T-helper 22 cell (primary cell): Measurements from ENCODE around the gene CCDC3.
"Not testable (repeated sequence)": the region's sequence is repeated elsewhere in the genome, so short reads cannot be mapped to it uniquely, and the experiment has no call there.

ENCODE experiments used
- DNase-seq: peaks from one replicate; pipeline ENCODE4 v3.0.0-alpha.2; 2020; ENCODE audit warnings: low read depth

The CCDC3 gene

DNA sequence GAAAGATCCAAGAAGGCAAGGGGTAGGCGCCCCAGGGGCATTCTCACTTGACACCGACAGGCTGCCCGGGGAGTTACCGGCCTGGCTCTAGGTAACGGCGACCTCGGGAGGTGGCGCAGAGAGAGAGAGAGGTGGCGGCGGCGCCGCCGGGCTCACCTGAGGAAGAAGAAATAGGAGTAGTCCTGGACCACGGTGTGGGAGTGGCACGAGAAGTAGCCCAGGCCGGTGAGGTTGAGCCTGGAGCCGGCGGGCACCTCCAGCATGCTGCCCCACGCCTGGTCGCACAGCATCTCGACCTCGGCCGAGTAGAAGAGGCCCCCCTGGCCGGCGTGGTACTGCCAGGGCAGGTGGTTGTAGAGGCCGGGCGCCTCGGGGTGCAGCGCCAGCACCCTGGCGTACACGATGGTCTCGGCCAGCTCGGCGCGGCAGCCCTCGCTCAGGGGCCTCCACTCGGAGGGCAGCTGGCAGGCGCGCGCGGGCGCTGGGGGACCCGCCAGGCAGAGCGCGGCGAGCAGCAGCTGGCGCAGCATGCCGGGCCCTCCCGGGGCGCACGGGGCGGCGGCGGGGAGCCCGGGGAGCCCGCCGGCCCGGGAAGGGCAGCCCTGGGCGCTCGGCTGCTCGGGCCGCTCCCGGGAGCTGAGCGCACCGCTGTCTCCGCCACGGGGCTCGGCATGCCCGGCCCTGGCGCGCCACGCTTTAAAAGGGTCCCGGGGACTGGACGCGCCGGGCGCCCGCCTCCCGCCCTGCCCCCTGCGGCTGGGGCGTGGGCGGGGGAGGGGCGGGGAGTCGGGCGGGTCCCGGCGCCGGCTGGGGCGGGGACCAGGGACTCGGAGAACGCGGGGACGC lies at the start of gene CCDC3:
CCDC3 (minus strand) TSS at position 673 of the 846 bp plus-strand sequence; CDS start at position 530, 143 bp downstream.
- no peak for DNase-seq

DNA sequence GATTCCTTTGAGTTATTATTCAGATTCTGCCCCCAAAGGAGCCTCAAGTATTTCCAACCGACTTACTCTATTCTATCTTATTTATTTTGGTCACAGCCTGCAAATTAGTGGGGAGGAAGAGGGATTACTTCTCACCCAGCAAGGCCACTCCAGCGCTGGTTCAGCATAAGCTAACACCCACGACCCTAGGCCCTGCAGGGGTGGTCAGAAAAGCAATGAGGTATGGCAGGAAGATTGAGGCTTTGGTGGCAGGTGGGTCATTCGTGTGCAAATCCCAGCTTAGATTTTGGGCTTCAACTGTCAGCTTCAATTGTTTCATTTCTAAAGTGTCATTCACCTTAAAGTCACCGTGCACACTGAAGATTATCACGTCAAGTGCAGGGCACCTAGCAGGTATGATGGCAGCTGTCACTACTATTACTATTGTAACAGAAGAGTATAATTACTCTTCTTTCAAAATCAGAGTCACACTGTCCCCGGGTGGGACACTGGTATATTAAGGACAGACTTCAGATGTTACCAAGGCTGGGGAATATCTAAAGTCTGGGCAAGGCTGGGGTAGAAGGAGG lies 49.7 kb upstream of the CCDC3 start:
- no peak for DNase-seq

DNA sequence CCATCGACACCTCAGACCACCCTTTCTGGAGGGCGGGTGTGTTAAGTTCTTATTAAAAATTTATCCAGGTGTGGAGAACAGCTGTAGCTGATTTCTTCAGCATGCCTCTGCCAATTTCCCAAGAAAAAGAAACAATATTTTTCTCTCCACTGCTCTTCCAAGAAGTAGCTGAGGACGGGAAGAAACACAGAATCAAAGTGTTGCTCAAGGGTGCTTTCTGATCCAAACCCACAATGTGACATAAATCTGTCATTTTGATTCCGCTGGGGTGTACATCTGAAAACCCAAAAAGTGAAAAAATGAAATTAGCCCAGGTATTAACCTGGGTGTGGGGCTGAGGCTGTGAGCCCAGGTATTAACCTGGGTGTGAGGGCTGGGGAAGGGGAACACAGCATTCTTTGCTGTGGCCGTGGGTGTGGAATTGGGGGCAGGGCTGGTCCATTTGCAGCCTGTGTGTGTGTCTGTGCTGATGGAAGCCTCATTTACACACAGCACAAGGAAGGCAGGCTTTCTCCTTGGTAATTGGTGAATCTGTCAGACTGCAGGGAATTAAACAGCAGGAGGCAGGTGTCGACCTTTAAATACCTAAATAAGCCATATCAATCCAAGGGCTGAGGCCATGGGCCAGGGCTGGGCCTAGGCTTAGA lies 48.4 kb upstream of the CCDC3 start:
- no peak for DNase-seq

DNA sequence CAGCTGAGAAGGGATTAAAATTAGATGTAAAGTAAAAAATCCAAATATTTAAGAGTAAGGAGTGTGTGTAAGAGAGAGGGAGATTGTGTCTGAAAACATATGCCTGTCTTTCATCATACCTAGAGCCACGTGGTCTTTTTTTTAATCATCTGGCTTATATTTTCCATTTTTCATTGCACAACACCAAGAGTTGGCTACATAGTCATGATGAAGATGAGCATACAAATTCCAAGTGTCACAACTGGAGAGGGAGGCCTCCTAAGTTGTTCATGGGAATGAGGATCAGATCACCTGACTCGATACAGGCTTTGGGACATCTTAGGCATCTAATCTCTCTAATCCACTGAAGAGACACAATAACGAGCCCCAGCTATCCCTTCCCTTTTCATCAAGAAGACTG lies 47.2 kb upstream of the CCDC3 start:
- DNase-seq, result no peak

DNA sequence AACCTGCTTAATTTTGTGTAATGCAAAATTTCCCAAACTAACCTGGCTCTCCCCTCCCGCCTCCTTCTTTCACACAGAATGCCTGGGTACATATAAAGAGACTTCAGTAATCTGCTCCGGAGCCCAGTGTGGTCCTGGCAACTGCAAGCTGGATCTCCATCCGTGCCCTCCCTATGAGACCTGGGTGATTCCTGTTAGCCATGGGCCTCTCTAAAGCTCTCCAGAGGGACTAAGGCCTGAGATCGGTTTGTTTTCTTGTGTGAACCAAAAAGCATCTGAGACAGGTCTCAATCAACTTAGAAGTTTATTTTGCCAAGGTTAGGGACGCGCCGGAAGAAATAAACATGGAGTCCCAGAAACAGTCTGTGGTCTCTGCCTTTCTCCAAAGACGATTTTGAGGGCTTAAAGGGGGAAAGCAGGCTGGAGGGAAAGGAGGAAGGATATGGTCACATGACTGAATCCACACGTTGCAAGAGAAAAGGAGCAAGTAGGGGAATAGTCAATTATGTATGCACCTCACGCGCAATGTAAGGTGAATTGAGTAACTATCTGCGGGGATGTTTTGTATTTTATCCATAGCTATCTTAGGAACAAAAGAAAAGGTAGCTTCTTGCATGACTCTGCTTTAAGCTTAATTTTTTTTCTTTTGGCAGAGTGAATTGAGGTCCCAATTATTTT lies 46.2 kb upstream of the CCDC3 start:
- DNase-seq, result no peak

DNA sequence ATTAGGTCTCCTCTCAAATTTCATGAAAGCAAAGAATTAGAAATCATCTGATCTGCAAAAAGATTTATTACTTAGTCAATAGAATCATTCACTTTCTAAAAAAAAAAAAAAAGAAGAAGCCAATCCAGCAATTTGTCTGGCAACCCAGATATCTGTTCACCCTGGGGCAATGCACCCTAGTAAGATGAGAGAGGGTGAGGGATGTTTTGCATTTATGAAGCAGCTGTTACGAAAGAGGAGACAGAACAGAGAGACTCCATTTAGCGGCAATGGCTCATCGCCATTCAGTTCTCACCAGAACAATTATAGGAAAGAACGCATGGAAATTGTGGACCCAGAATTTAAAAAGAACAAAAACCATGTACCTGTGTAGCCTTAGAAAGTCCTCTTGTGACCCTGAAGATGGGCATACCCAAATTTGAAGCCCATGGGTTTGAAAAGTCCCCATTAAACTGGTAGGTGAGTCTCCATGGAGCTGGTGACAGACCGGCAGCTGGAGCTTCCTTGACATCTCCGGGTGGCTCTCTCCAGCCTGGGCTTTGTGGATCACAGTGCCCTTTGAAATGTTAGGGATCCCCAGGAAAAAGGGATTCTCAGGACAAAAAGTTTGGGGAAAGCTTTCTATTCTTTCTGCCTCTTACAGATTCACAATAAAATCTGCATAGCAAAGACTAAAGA lies 45.5 kb upstream of the CCDC3 start:
- no peak for DNase-seq

DNA sequence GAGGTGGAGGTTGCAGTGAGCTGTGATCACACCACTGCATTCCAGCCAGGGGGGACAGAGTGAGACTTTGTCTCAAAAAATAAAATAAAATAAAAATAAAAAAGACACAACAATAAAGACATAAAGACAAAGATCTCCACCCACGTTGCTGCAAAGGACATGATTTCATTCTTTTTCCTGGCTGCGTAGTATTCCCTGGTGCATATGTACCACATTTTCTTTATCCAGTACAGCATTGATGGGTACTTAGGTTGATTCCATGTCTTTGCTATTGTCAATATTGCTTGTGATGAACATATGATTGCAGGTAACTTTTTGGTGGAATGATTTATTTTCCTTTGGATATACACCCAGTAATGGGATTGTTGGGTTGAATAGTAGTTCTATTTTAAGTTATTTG lies 42.0 kb upstream of the CCDC3 start:
- no peak for DNase-seq

DNA sequence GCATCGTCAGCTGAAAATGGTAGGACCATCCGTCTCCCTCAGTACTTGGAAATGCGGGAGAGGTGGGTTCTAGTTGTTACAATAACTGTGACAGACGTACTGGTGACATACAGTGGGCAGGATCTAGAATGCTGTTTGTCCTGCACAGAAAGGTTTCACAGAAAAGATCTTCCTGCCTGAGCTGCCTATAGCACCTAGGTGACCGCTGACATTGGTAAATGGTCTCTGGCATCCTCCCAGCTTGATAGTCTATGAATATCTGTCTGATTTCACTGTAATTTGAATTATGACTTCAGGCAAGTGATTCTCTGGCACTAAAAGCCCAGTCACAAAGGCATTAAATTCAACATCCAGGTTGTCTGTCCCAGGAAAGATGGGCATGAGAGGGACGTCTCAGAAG lies 38.2 kb upstream of the CCDC3 start:
- no peak for DNase-seq

DNA sequence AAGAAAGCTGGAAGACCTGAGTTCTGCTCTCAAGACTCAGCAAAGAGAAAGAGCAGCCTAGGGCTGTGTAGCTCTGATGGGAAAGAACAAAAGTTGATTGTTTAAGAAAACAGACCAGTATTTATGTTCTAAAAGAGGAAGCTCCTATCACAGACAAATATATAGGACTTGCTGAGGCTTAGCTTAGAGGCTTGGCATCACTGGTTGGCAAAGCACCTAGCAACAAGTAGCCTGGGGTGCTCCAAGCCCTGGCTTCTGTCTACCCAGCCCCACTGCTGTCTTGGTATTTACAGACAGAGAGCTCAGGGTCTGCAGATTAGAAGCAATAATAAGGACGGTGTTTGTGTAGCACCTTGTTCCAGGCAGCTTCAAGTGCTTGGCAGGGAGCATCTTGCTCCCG lies 36.9 kb upstream of the CCDC3 start:
- DNase-seq, result no peak

DNA sequence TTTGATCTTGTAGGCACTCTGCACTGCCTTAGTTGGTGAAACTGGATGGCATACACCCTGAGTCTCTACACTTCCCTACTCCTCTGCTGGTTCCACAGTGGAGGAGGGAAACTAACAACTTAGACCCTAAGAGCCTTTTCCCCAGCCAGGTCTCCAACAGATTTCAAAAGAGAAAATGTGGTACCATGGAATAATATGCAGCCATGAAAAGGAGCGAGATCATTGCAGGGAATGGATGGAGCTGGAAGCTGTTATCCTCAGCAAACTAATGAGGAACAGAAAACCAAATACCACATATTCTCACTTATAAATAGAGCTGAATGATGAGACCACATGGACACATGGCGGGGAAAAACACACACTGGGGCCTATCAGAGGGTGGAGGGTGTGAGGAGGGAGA lies 36.3 kb upstream of the CCDC3 start:
- DNase-seq, result no peak

DNA sequence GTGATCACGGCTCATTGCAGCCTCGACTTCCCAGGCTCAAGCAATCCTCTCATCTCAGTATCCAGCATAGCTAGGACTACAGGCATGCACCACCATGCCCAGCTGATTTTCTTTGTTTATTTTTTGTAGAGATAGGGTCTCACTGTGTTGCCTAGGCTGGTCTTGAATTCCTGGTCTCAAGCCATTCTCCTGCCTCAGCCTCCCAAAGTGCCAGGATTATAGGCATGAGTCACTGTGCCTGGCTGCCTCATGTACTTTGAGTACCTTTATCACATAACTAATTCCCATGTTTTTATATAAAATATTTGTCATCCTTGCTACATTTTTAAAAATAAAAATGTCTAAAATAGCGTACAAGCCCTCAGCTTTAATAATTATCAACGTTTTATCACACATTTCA lies 35.3 kb upstream of the CCDC3 start:
- DNase-seq, result no peak

DNA sequence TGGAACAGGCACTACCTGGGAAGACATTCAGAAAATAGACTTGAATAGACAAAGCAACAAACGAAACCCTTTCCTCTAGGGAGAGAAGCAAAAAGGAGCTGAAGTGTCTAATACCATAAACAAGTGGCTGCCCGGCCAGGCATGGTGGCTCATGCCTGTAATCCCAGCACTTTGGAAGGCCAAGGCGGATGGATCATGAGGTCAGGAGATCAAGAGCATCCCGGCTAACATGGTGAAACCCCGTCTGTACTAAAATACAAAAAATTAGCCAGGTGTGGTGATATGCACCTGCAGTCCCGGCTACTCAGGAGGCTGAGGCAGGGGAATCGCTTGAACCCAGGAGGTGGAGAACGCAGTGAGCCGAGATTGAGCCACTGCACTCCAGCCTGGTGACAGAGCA lies 34.2 kb upstream of the CCDC3 start:
- DNase-seq, result not testable (repeated sequence)

DNA sequence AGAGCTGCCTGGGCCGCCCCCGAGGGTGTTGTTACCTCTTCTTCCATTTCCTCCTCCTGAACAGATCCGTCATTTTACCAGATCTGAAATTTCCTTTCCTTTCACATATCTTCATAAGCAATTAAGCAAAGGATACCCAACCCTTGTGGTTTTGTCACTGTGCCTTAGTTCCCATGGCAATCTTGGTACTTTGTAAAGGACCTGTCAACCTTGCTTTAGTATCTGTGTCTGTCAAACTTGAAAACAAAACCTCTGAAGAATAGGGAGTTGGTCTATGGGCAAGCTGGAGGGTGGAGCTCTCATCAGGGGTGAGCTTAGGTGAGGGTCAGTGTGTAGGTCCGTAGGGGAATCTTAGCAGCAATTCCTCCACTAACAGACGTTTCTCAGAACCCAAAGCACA lies 25.4 kb upstream of the CCDC3 start:
- no peak for DNase-seq

DNA sequence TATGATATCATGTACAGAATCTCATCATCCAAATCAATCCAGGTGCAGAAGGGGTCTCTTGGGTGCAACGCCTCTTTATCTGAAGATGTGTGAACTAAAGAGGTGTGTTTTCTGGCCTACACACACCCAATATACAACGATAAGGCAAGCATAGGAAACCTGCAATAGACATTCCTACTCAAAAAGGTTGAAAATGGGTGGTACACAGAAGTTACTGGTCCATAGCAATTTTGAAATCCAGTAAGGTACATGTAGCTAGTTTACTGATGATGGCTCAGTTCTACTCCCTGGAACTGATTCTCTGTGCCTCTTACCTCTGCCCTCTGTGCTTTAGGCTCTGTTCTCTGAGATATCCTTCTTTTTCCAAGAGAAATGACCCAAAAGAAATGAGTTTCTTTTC lies 22.2 kb upstream of the CCDC3 start:
- DNase-seq, result no peak

DNA sequence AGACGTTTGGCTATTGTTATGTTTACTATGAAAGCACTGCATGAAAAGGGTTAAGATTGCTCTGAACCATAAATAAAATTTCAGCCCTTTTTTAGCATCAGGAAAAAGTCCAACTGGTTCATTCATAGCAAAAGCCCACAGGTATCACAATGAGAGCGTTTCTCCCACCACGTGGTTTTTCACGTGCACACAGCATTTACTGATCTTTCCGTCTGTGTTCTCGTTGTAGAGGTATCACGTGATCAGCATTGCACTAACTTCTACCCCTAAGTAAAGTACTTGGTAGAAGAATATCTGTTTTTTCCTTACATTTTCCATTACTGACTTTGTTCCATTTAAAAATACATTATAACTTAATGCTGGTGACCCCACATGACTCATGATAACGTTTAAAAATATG lies 17.8 kb upstream of the CCDC3 start:
- DNase-seq, result no peak

DNA sequence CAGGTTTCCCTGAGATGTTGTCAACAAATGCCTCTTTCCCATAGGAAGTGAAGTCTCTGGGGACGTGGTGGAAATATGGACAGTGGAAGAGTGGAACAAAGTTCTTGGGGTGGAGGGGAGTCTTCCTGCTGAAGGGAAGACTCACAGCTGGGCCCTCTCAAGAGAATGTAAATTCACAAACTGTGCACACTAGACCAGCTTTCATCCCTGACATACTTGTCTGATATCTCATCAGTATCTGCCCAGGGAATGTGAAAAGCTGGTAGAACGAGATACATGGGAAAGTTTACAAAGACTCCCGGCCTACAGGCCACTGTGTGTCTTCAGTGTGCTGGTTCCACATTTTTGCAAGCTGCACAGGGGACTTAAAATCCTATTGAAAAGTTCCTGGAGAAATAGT lies 16.7 kb upstream of the CCDC3 start:
- DNase-seq, result no peak

DNA sequence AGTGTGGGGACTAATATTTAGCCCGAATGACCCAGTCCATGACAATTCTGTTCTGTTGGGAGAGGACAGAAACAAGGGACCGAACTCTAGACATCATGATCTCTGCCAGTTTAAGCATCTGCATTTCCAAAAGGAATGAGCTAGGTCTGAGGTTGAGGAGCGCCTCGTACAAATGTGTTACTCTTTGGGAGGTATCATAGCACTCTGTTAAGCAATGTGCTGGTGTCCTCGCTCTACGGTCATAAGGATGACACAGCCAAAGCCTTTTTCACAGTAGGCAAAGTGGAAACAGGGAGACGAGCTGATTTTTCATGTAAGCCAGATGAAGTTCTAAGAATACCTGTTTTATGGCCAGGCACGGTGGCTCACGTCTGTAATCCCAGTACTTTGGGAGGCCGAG lies 15.4 kb upstream of the CCDC3 start:
- no peak for DNase-seq

DNA sequence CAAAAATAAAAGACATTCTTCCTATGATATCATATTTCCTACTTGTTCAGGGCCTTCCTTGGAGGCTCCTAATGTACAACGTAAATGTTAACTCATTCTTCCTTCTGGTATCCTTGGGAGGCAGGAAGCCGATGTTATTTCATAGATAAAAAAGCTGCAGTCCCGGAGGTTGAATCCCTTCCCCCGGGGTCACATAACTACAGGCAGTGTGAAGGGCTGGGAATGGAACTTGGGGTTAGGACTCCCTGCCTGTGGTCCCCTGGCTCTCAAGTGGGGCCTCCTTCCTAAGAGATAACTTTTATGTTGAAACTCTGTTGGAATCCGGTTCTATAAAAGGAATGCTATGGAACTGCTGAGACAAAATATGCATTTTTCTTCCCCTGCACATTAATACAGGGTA lies 14.9 kb upstream of the CCDC3 start:
- no peak for DNase-seq

DNA sequence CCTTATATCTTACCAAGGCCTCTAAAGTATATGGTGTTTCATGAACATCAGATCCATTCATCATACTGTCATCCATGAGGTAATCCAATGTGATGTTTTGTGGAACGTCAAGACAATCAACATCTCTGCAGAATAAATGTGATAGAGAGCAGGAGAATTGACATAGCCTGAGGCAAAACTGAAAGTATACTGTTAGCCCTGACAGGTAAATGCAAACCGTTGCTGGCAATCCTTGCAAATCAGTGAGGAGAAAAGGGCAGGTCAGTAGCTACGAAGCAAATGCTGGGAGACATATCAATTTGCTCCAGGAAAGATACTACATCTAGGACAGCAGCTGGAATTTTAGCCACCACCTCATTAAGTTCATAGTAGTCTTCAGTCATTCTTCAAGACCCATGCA lies 4.5 kb upstream of the CCDC3 start:
- no peak for DNase-seq

DNA sequence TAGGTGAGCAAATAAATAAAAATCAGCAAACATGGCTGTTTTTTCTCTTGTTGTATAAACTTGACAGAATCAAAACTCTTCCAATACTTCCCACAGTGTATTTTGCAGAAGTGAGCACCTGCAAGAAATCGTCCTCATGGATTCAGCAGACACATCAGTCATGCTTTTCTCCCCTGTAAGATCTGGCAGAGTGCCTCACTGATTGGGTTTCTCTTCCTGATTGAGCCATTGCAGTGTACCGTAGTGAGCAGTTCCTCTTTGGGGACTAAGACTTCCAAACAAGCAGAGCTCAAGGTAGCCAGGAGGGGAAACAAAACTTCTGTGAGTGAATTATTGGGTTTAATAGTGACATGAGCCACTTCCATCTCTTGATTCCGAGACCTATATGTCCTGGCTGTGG lies 2.2 kb upstream of the CCDC3 start:
- DNase-seq, result no peak

DNA sequence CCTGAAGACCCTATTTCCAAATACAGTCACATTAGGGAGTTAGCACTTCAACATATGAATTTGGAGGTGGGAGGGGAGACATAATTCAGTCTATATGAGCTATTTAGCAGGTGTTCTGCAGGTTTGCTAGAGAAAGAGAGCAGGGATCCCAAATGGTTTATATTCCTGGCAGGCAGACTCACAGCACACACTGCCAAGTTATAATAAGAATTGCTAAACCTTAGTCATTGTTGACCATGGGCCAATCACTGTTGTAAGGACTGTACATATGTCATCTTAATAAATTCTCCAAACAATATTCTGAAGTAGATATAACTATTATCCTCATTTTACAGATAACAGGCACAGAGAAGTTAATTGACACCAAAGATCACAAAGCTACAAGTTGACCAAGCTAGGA lies 1.5 kb upstream of the CCDC3 start:
- no peak for DNase-seq

DNA sequence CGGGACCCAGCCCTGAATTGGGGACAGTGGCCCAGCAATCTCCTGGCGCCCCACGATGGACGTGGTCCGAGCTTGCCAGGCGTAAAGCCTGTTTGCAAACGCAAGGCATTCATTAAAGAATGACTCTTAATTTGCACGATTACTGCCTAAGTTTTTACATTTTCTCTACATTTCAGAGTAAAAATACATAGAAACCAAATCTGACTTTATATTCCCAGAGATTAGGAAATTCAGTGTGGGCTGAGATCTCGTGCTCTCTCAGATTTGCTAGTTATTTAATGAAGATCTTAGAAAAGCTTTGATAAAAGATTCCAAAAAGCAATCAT lies 337 bp upstream of the CCDC3 start:
- DNase-seq, result no peak

DNA sequence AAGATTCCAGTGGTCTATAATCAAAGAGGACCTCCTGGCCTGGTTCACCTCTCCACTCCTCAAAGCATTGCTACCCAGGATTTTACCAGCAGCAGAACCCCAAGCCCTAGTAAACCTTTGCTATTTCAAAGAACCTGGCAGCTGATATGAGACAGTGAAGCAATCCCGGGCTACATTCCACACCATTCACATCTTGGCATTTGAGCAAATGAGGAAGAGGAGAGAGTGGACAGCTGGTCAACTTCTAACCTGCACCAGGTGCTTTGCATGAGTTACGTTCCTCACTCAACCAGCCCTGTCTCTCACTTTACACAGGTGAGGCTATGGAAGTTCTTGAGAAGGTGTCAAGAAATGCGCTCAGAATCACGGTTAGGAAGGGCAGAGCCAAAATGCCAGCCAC lies 1.1 kb downstream of the CCDC3 start:
- no peak for DNase-seq
